Measurements from ENCODE around the gene CYB561D2.
"Not testable (repeated sequence)": the region's sequence is repeated elsewhere in the genome, so short reads cannot be mapped to it uniquely, and the experiment has no call there.

CYB561D2 gene

DNA sequence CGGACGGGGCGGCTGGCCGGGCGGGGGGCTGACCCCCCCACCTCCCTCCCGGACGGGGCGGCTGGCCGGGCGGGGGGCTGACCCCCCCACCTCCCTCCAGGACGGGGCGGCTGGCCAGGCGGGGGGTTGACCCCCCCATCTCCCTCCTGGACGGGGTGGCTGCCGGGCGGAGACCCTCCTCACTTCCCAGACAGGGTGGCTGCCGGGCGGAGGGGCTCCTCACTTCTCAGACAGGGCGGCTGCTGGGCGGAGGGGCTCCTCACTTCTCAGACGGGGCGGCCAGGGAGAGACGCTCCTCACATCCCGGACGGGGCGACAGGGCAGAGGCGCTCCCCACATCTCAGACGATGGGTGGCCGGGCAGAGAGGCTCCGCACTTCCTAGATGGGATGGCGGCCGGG lies 38.6 kb upstream of the CYB561D2 start:
- not testable (repeated sequence) for H3K9me3 ChIP-seq (ENCODE audit: insufficient read depth, low read depth, low read length); H3K79me2 ChIP-seq (ENCODE audit: control insufficient read depth, insufficient read depth, low read length, poor library complexity); H3K9ac ChIP-seq (ENCODE audit: low read length); H2AK5ac ChIP-seq (ENCODE audit: low read length); DNase-seq; H3K27ac ChIP-seq (ENCODE audit: low read depth, low read length); H3K14ac ChIP-seq (ENCODE audit: low read length); H2AFZ ChIP-seq (ENCODE audit: insufficient read depth, low read length, poor library complexity); H4K12ac ChIP-seq (ENCODE audit: low read depth, low read length); H2BK120ac ChIP-seq (ENCODE audit: insufficient read depth, low read length, poor library complexity); H3K18ac ChIP-seq (ENCODE audit: low read length); H2BK12ac ChIP-seq (ENCODE audit: low read length); H3K4me1 ChIP-seq (ENCODE audit: control insufficient read depth in 1 of 2, insufficient read depth in 2 of 2, low read length in 2 of 2); H3K79me1 ChIP-seq (ENCODE audit: low read length); H3K4me3 ChIP-seq (ENCODE audit: low read depth, low read length); H2BK5ac ChIP-seq (ENCODE audit: low read depth, low read length, poor library complexity); H3K4me2 ChIP-seq (ENCODE audit: low read length); H4K8ac ChIP-seq (ENCODE audit: low read depth, low read length); H3K36me3 ChIP-seq (ENCODE audit: control insufficient read depth in 1 of 2, insufficient read depth in 2 of 2, low read length in 2 of 2); H3K27me3 ChIP-seq (ENCODE audit: insufficient read depth, low read length); H4K91ac ChIP-seq (ENCODE audit: low read depth, low read length); H3K23ac ChIP-seq (ENCODE audit: low read length); H3K4ac ChIP-seq (ENCODE audit: low read depth, low read length)
- no CpG with 5 or more reads among the region's 32 CpGs for WGBS (ENCODE audit: extremely low coverage, insufficient coverage, insufficient read length)

DNA sequence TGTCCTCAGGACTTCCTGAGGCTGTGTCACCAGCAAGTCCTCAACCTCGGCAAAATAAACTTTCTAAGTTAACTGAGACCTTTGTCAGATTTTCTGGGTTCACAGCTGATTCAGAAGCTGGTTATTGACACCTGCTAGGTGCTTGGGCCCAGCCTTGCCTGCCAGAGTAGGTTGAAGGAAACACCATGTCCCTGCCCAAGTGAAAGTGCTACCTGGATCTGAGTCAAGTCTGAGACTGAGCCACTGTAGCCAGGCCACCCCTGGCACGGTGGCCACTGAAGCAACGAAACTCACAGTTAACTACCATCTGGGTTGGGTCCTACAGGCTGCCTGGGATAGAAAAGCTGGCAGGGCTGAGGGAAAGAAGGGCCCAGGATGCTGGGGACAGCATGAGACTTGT lies 36.3 kb upstream of the CYB561D2 start:
- Histone ChIP-seq H4K91ac (ENCODE audit: low read depth, low read length) (no peak overlapping the region), H3K36me3 (ENCODE audit: control insufficient read depth in 1 of 2, insufficient read depth in 2 of 2, low read length in 2 of 2) (peaks cover 24% of the 10 kb centered on the region in 2 experiments), H2BK5ac (ENCODE audit: low read depth, low read length, poor library complexity) (no peak overlapping the region), H3K4me2 (ENCODE audit: low read length) (no peak overlapping the region), H3K23ac (ENCODE audit: low read length) (no peak overlapping the region), H4K8ac (ENCODE audit: low read depth, low read length) (no peak overlapping the region), H3K9ac (ENCODE audit: low read length) (no peak overlapping the region), H3K79me1 (ENCODE audit: low read length) (no peaks in the 10 kb centered on the region), H3K18ac (ENCODE audit: low read length) (no peak overlapping the region), H2AFZ (ENCODE audit: insufficient read depth, low read length, poor library complexity) (no peak overlapping the region), H3K9me3 (ENCODE audit: insufficient read depth, low read depth, low read length) (peaks cover 2% of the 10 kb centered on the region), H3K27ac (ENCODE audit: low read depth, low read length) (no peak overlapping the region), H2BK120ac (ENCODE audit: insufficient read depth, low read length, poor library complexity) (no peak overlapping the region), H2BK12ac (ENCODE audit: low read length) (no peak overlapping the region), H3K27me3 (ENCODE audit: insufficient read depth, low read length) (no peaks in the 10 kb centered on the region), H3K79me2 (ENCODE audit: control insufficient read depth, insufficient read depth, low read length, poor library complexity) (no peaks in the 10 kb centered on the region), H3K14ac (ENCODE audit: low read length) (no peak overlapping the region), H4K12ac (ENCODE audit: low read depth, low read length) (no peak overlapping the region), H3K4ac (ENCODE audit: low read depth, low read length) (no peak overlapping the region), H3K4me1 (ENCODE audit: control insufficient read depth in 1 of 2, insufficient read depth in 2 of 2, low read length in 2 of 2) (peaks cover 18 to 19% of the 10 kb centered on the region in 2 experiments), H3K4me3 (ENCODE audit: low read depth, low read length) (no peak overlapping the region), H2AK5ac (ENCODE audit: low read length) (no peak overlapping the region)
- no peak for DNase-seq
- WGBS (ENCODE audit: extremely low coverage, insufficient coverage, insufficient read length): no CpG with 5 or more reads among the region's 3 CpGs

DNA sequence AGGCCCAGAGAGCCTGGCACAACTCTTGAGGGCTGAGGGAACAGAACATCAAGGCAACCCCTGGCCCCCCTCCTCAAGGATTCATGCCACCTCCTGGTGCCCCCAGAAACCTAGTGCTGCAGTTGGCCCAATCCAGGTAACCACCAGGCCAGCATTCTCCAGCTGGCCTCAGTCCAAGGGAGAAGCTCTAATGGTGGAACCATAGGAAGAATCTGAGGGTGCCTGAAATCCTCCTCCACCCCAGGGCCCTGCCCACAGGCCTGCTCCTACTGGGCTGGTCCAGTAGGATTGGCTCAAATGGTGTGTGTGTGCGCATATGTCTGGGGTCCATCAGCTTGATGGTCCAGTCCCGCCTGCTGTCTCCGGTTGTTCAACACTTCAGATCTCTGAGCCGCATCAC lies 35.8 kb upstream of the CYB561D2 start:
- H4K8ac ChIP-seq (ENCODE audit: low read depth, low read length): no peak overlapping the region
- no CpG with 5 or more reads among the region's 4 CpGs for WGBS (ENCODE audit: extremely low coverage, insufficient coverage, insufficient read length)
- no peak overlapping the region for H2AFZ ChIP-seq (ENCODE audit: insufficient read depth, low read length, poor library complexity)
- H3K23ac ChIP-seq (ENCODE audit: low read length): no peak overlapping the region
- no peak overlapping the region for H3K4me3 ChIP-seq (ENCODE audit: low read depth, low read length)
- no peak for DNase-seq
- peaks cover 20 to 21% of the 10 kb centered on the region in 2 experiments for H3K4me1 ChIP-seq (ENCODE audit: control insufficient read depth in 1 of 2, insufficient read depth in 2 of 2, low read length in 2 of 2)
- peaks cover 27% of the 10 kb centered on the region in 2 experiments for H3K36me3 ChIP-seq (ENCODE audit: control insufficient read depth in 1 of 2, insufficient read depth in 2 of 2, low read length in 2 of 2)
- no peak overlapping the region for H3K27ac ChIP-seq (ENCODE audit: low read depth, low read length)
- H3K4me2 ChIP-seq (ENCODE audit: low read length): no peak overlapping the region
- no peaks in the 10 kb centered on the region for H3K79me1 ChIP-seq (ENCODE audit: low read length)
- H2BK5ac ChIP-seq (ENCODE audit: low read depth, low read length, poor library complexity): no peak overlapping the region
- H3K27me3 ChIP-seq (ENCODE audit: insufficient read depth, low read length): no peaks in the 10 kb centered on the region
- no peak overlapping the region for H2AK5ac ChIP-seq (ENCODE audit: low read length)
- H4K12ac ChIP-seq (ENCODE audit: low read depth, low read length): no peak overlapping the region
- H2BK120ac ChIP-seq (ENCODE audit: insufficient read depth, low read length, poor library complexity): no peak overlapping the region
- no peaks in the 10 kb centered on the region for H3K79me2 ChIP-seq (ENCODE audit: control insufficient read depth, insufficient read depth, low read length, poor library complexity)
- H3K9ac ChIP-seq (ENCODE audit: low read length): no peak overlapping the region
- H3K9me3 ChIP-seq (ENCODE audit: insufficient read depth, low read depth, low read length): peaks cover 2% of the 10 kb centered on the region
- H4K91ac ChIP-seq (ENCODE audit: low read depth, low read length): no peak overlapping the region
- no peak overlapping the region for H3K4ac ChIP-seq (ENCODE audit: low read depth, low read length)
- no peak overlapping the region for H3K14ac ChIP-seq (ENCODE audit: low read length)
- no peak overlapping the region for H2BK12ac ChIP-seq (ENCODE audit: low read length)
- no peak overlapping the region for H3K18ac ChIP-seq (ENCODE audit: low read length)

DNA sequence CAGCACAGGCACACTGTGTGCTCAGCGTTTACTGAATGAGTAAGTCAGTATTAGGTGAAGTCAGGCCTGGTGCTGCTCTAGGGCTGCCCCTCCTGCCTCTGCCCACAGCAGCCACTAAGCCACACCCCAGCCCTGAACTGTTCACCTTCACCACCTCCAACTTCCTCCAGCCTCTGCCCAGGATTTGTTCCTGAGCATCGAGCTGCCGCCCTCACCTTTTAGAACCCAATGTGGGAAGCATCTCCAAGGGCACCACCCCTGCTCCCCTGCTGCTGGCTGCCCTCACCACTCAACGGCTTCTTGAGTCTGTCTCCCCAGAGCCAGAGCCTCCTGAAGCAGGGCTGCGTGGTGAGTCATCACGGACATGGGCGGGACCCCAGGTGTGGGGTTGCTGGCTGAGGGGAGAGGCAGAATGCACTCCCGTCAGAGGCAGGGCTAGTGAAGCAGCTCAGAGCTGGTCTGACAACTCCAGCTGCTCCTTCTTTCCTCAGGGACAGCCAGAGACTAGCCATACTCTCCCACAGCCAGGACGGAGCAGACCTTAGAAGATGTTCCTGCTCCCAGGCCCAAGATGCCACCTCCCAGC lies 33.9 kb upstream of the CYB561D2 start:
- Histone ChIP-seq H3K4ac (ENCODE audit: low read depth, low read length) (no peak overlapping the region), H3K27me3 (ENCODE audit: insufficient read depth, low read length) (no peaks in the 10 kb centered on the region), H4K91ac (ENCODE audit: low read depth, low read length) (no peak overlapping the region), H2AK5ac (ENCODE audit: low read length) (no peak overlapping the region), H3K4me2 (ENCODE audit: low read length) (peak overlapping the region; percentile 40), H3K36me3 (ENCODE audit: control insufficient read depth in 1 of 2, insufficient read depth in 2 of 2, low read length in 2 of 2) (peaks cover 29% of the 10 kb centered on the region in 2 experiments), H3K4me3 (ENCODE audit: low read depth, low read length) (no peak overlapping the region), H4K12ac (ENCODE audit: low read depth, low read length) (no peak overlapping the region), H4K8ac (ENCODE audit: low read depth, low read length) (no peak overlapping the region), H3K9me3 (ENCODE audit: insufficient read depth, low read depth, low read length) (peaks cover 2% of the 10 kb centered on the region), H3K23ac (ENCODE audit: low read length) (no peak overlapping the region), H3K79me1 (ENCODE audit: low read length) (peaks cover 8% of the 10 kb centered on the region), H3K14ac (ENCODE audit: low read length) (no peak overlapping the region), H2BK120ac (ENCODE audit: insufficient read depth, low read length, poor library complexity) (no peak overlapping the region), H3K4me1 (ENCODE audit: control insufficient read depth in 1 of 2, insufficient read depth in 2 of 2, low read length in 2 of 2) (peaks cover 27 to 28% of the 10 kb centered on the region in 2 experiments), H3K18ac (ENCODE audit: low read length) (peak overlapping the region; percentile 31), H2AFZ (ENCODE audit: insufficient read depth, low read length, poor library complexity) (no peak overlapping the region), H2BK12ac (ENCODE audit: low read length) (no peak overlapping the region), H3K27ac (ENCODE audit: low read depth, low read length) (peak overlapping the region; percentile 62), H3K79me2 (ENCODE audit: control insufficient read depth, insufficient read depth, low read length, poor library complexity) (peaks cover 10% of the 10 kb centered on the region), H3K9ac (ENCODE audit: low read length) (no peak overlapping the region), H2BK5ac (ENCODE audit: low read depth, low read length, poor library complexity) (no peak overlapping the region)
- DNase-seq: peak; percentile 53 to 63
- no CpG with 5 or more reads among the region's 9 CpGs for WGBS (ENCODE audit: extremely low coverage, insufficient coverage, insufficient read length)

Measured in trophoblast cell (in vitro differentiated cells and primary cell).